AG09319 (cell line): ENCODE data around the gene SLC36A1.

Experiments used
- DNase-seq: peaks from one replicate; pipeline ENCODE4 v3.0.0-alpha.2; 2010; ENCODE audit warnings: low read depth; ENCODE audit errors: extremely low read depth
- TF ChIP-seq, protein P1 (sequence below): IDR thresholded peaks from 2 replicates; pipeline ENCODE4 v1.5.1; 2011; ENCODE audit warnings: low read depth, mild to moderate bottlenecking, inconsistent platforms, low read length, moderate library complexity

The SLC36A1 gene

DNA sequence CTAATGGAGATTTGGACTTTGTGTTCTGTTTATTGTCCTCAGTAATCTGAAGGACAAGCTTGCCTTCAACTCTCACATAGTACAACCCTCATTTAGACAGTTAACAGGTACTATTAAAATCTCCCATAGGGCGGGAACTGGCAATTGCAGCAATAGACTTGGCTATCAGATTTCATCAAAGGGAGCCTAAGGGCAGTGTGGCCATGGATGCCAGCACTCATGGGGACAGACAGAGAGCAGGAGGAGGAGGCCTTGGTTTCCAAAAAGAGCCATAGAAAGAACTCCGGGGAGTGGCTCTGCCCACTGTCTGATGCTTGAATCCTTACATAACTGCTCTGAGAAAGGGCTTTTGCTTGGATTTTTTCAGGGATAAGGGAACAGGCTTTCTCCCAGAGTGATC lies 6.8 kb downstream of the SLC36A1 start:
- TF ChIP-seq, protein P1, sequence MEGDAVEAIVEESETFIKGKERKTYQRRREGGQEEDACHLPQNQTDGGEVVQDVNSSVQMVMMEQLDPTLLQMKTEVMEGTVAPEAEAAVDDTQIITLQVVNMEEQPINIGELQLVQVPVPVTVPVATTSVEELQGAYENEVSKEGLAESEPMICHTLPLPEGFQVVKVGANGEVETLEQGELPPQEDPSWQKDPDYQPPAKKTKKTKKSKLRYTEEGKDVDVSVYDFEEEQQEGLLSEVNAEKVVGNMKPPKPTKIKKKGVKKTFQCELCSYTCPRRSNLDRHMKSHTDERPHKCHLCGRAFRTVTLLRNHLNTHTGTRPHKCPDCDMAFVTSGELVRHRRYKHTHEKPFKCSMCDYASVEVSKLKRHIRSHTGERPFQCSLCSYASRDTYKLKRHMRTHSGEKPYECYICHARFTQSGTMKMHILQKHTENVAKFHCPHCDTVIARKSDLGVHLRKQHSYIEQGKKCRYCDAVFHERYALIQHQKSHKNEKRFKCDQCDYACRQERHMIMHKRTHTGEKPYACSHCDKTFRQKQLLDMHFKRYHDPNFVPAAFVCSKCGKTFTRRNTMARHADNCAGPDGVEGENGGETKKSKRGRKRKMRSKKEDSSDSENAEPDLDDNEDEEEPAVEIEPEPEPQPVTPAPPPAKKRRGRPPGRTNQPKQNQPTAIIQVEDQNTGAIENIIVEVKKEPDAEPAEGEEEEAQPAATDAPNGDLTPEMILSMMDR = no peak
- no peak for DNase-seq

DNA sequence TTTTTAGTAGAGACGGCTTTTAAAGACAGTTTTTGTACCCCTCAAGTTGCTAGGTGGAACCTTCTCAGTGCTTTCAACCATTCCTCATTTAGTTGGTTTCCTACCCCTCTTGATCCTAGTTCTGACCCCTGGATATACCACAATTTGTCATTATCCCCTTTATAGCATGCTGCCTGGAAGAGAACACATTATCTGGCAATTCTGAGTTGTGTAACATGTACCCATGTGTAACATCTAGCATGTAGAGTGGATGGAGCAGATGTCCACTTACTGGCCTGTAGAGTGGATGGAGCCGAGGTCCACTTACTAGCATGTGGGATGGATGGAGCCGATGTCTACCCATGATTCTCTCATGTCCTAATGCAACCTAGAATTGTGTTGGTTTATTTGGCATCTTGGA lies 7.5 kb downstream of the SLC36A1 start:
- TF ChIP-seq, protein P1 = no peak
- no peak for DNase-seq

DNA sequence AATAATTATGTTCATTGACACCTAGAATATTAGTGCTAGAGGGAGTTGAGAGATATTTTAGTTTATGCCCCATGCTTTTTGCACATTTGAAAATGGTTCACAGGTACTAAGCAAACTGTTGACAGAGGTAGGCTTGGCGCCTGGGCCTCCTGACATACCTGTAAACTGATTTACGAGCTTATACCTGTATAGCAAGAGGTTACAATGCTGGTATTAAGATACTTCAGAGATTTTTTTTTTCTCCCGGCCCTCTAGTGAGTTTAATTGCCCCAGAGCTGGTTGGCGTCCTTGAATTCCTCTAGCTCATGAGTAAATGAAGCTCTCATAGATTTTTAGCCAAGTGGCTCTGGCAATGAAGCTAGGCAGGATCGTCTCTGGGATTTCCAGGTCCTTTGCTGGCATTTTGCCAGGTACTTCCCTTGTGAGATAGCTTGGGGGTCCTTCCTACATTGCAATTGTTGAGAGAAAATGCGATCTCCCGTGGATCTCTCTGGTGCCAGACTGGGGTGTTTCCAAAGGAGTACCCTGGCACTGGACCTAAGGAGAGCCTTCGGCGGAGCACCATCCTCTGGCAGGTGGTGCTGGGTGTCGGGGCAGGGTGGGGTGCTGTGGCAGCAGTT lies 9.0 kb downstream of the SLC36A1 start:
- TF ChIP-seq, protein P1 = no peak

DNA sequence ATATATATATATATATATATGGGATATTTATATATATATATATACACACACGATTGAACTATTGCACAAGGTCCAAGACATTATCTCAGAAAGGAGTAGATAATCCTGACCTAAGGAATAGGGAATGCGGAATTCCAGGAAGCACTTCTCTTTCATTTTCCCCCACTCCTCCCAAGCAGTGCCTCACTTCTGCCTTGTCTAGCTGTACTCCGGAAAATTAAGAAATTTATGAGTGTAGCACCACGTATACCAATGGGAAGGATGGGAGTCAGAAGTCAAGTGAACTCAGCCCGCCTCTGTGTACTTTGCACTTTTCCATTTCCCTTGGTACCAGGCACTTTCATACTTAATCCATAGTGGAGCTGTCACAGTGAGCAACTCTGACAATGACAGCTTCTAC lies 10.9 kb downstream of the SLC36A1 start:
- TF ChIP-seq, protein P1 = no peak
- no peak for DNase-seq

More for the DNA sequence above, 9.0 kb downstream of the SLC36A1 start:
- DNase-seq = no peak

DNA sequence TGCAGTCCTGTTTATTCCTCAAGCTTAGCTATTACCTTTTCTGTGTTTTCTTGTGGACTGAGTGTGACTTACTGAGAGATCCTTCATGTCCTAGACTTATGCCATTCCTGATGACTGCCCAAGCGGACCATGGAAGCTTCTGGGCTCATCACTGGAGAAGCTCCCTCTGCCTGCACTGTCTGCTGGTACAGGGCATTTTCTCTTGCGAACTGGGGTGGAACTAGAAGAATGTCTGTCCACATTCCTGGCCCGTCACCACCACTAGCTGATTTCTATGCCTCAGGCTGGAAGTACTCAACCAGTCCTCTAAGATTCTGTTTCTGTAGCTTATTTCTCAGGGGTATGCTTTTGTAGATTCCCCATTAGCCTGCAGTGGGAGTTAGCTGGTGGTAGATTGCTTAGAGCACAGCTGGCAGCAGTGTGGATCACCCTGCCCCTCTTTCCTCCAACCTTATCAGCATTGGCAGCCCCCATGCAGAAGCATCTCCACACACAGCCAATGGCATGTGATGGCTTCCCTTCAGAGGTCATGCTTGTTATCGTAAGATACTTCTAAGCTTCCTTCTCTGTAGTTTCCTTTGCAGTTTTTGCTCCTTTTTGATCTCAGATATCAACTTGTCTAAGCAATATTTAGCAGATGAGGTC lies 12.4 kb downstream of the SLC36A1 start:
- DNase-seq = no peak
- TF ChIP-seq, protein P1 = peak; percentile 2; the same call in 1 of the 2 replicates

DNA sequence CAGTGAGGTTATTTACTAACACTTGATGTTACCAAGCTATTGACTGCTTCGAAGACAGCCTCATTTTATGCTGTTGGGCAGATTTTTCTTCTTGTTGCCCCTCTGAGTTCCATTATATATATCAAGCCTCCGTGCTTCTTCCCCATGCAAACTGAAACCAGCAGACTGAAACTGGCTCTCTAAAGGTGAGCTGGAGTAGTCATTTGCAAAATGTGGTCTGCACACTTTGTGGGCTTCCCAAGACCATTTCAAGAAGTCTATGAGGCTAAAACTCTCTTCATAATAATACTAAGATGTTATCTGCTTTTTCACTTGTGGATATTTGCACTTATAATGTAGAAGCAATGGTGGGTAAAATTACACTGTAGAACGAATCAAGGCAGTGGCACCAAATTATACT lies 13.9 kb downstream of the SLC36A1 start:
- TF ChIP-seq, protein P1 = no peak
- no peak for DNase-seq

DNA sequence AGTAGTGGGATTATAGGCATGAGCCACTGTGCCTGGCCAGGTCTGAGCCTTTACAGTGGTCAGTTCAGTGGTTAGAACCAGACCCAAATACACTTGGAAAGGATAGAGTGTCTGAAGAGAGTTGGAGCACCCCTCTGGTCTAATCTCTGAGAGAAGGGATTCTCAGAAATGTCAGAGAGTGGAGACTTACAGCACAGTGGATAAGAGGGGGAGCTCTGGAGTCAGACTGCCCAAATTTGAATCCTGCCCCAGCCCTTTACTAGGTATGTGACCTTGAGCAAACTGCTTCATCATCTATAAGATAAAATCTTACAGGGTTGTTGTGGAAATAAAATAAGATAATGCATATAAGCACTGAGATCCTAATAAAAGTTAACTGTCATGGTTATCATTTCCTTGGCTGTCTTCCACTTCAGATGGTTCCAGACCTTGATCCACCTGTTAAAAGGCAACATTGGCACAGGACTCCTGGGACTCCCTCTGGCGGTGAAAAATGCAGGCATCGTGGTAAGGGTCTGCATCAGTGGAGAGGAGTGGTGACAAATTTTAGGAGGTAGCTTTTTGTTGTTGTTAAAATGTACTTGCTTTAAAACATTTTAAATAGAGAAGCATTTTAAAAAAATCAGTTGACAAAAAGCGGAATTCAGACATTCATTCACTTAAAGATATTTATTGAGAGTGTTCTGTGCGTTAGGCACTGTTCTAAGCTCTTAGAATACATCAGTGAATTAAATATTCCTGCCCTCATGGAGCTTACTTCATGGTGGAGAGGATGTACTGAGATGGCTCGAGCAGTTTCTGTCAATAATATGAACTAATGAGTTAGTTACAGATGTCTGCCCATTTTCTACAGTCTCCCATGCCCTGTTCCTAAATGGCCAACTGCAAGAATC lies 16.0 kb downstream of the SLC36A1 start:
- no peak for DNase-seq
- TF ChIP-seq, protein P1 = peak; percentile 20; the same call in 1 of the 2 replicates
